GM18907 (cell line): Measurements from ENCODE around the gene TM9SF1.

Experiments used
- ATAC-seq: cut with Tn5 transposase; IDR thresholded peaks from one replicate; pipeline ENCODE4 v1.9.1; 2021; ENCODE audit warnings: mild to moderate bottlenecking, moderate library complexity; ENCODE audit not compliant: unreplicated experiment

The TM9SF1 gene, protein sequence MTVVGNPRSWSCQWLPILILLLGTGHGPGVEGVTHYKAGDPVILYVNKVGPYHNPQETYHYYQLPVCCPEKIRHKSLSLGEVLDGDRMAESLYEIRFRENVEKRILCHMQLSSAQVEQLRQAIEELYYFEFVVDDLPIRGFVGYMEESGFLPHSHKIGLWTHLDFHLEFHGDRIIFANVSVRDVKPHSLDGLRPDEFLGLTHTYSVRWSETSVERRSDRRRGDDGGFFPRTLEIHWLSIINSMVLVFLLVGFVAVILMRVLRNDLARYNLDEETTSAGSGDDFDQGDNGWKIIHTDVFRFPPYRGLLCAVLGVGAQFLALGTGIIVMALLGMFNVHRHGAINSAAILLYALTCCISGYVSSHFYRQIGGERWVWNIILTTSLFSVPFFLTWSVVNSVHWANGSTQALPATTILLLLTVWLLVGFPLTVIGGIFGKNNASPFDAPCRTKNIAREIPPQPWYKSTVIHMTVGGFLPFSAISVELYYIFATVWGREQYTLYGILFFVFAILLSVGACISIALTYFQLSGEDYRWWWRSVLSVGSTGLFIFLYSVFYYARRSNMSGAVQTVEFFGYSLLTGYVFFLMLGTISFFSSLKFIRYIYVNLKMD

DNA sequence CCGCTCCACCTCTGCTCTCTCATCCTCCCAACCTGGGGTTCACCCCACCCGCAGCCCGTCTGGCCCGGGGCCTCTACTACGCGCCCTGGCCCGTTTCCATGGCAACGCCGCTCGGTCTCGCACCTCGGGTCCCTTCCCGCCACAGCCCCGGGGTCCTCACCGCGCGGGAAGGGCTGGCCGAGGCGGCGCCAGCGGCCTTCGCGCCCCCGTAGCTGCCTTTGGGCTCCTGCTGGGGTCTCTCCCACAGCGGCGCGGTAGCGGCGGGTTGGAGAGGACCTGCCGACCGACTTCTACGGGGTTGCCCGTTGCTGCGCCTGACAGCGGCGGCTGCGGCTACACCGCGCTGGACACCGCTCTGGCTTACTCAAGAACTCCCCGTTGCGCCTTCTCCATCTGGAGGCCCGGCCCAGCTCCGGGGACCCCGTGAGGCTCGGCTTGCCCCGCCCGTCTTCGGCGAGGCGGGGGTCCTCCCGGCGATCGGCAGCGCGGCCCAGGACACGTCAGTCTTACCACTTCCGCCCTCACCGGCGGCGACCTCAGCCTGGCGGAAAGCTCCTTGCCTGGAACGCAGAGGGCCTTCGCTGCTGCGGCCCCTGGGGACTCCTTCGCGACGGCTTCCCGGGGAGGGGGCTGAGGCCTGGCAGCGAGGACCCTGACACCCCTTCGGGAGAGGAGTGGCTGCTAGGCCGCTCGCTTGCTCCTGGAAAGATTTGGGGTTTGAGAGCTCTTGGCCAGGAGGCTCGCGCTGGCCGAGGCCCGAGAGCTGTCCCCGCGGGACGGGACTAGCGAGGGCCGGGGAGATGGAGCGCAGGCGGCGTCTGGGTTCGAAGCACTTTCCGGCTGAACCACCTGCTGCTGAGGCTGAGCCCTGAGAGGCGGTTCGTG, at the start of gene TM9SF1:
Gene TM9SF1, minus strand, starts transcription at position 256 of the 885 bp plus-strand sequence. CDS start 422 bp downstream, outside the sequence.
- ATAC-seq: peak; percentile 85

DNA sequence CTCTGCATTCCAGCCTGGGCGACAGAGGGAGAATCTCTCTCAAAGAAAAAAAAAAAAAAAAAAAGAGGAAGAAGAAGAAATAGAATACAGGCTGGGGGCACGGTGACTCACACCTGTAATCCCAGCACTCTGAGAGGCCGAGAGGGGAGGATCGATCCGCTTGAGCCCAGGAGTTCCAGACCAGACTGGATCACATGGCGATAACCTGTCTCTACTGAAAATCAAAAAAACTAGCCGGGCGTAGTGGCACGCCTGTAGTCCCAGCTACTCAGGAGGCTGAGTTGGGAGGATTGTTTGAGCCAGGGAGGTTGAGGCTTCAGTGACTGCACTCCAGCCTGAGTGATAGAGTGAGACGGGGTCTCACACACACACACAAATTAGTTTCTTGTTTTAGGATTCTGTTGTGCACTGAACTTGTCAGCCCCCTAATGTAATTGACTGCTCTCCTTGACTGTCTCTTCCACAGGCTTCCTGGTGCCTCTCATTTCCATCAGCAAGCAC, 48.1 kb upstream of the TM9SF1 start:
- ATAC-seq: no peak

DNA sequence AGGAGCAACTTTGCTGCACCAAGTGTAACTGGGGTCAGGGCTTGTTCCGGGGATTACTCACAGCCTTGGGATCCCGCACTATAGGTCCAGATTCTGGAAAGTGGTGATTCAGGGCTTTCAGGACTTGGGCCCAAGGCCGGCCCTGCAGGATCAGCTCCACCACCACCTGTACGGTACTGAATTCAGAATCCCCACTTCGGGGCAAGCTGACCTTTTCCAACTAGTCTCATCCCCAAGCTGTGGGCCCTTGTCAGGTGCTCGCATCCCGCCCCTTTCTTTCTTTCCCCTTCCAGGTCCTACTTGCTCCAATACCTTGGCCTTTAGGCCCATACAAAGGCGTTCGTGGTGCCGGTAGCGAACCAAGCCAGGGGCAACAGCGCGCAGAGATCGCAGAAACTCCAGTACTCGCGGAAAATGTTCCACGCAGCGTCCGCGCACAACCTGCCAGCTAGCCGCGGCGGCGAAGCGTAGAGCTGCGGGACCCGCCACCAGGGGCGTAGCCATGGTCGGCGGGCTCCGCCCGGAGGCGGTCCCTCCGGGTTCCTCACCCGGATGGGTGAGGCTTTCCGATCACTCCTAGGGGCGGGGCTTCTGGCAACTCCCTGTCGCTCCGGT, 46.7 kb upstream of the TM9SF1 start:
- ATAC-seq: peak; percentile 83

DNA sequence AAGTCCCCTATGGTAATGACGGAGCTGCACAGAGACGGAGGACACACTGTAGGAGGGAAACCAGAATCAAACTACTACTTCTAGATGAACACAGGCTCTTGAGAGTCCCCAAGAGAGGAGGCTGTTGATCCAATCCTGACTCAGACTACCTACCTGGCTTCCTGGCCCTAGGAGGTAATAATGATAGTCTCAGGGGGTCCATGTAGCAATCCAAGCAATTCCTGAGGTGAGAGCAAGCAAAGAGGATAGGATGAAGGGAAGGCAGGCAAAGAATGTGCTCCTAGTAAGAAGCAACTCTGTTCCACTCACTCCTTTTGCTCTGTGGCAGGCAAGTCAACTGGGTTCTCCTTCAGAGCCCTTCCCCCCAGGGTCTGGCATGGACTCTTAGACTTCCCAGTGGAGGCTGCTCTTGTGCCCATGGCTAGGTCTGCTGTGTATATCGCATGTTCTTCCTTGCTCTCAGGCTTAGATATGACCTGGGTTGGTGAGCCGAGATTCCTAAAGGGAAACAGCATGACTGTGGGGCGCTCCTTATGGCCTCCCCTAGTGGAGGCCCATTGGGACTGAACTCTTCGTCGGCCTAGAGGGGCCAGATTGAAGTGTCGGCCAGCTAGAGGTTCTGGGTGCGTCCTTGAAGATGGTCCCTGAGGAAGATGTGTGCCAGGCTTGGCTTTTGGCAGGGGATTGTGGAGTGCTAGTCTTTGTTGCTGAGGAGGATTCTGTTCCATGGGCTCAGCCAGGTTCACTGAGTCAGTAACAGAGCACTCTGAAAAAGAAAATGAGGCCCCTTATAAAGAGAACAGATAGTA, 45.1 kb upstream of the TM9SF1 start:
- no peak for ATAC-seq

DNA sequence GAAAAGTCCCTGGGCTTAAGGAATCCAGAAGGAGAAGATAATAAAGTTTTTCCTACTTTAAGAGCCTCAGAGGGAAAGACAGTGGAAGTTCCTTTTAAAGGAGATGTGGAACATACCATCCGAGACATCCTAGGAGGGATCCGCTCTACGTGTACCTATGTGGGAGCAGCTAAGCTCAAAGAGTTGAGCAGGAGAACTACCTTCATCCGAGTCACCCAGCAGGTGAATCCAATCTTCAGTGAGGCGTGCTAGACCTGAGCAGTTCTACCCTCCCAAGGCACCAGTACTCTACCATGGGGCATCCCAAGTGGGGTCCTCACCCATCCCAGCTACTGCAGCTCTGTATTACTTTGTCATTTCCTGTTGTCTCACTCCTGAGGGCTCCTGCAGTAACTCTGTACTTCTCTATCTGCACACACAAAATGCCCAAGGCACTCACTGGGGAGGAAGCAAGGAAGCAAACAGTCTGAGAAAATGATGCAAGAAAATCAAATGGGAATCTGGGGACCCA, 43.3 kb upstream of the TM9SF1 start:
- ATAC-seq: no peak

DNA sequence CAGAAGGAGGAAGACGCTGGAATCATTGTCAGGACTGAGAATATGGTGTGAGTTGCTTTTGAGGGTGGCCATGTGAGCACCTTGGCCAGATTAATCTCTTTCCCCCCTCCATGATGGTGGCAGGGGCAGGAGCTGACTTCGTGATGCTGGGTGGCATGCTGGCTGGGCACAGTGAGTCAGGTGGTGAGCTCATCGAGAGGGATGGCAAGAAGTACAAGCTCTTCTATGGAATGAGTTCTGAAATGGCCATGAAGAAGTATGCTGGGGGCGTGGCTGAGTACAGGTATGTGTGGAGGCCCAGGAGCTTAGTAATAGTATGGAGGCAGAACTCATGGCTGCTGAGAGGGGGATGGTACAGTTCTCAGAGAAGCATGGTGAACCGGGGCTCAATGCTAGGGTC, 42.9 kb upstream of the TM9SF1 start:
- ATAC-seq: no peak

DNA sequence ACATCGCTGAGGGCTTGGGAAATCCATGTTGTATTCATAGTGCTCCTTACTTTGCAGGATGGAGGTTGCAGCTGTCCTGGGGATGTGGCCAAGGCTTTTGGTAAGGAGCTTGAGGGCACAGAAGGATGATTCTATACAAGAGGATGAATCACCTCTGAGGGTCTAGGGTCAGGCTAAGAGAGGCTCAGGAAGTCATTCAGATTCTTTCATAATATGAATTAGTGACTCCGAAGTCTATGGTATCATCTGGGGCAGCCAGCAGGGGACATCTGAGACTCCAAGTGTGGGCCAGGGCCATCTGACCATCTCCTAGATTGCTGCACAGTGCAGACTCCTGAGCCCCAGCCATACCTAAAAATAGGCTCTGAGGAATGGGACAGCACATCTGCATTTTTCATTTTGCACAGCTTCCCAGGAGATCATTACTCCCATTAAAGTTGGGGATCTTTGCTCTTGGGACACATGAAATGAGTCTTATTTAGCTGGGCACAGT, 42.3 kb upstream of the TM9SF1 start:
- ATAC-seq: no peak

DNA sequence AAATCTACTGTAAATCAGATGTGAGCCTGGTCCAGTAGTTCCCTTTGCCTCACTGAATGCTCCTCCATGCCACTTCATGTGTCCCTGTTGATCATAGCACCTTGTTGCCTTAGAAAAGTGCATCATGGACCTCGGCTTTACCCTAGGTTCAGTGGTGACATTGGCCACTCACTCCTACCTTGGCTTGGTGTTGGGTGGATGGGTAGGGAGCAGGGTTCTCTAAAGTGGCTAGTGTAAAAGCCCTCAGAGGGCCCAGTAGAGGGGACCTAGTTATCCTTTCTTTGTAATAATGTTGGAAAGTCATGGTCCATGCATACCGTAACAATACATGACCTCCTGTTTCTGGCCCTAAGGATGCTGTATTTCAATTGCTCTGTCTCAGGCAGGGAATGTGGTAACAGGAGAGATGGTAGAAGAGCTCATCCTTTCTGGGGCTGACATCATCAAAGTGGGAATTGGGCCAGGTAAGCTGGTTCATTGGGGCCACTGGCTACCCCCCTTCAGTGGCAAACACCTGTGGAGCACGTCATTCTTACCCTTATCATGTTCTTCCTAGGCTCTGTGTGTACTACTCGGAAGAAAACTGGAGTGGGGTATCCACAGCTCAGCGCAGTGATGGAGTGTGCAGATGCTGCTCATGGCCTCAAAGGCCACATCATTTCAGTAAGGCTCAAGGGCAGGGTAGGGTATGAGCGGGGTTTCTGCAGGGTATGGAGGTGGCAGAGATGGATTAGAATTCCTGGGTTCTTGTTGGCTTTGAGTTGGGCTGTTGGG, 41.6 kb upstream of the TM9SF1 start:
- no peak for ATAC-seq

DNA sequence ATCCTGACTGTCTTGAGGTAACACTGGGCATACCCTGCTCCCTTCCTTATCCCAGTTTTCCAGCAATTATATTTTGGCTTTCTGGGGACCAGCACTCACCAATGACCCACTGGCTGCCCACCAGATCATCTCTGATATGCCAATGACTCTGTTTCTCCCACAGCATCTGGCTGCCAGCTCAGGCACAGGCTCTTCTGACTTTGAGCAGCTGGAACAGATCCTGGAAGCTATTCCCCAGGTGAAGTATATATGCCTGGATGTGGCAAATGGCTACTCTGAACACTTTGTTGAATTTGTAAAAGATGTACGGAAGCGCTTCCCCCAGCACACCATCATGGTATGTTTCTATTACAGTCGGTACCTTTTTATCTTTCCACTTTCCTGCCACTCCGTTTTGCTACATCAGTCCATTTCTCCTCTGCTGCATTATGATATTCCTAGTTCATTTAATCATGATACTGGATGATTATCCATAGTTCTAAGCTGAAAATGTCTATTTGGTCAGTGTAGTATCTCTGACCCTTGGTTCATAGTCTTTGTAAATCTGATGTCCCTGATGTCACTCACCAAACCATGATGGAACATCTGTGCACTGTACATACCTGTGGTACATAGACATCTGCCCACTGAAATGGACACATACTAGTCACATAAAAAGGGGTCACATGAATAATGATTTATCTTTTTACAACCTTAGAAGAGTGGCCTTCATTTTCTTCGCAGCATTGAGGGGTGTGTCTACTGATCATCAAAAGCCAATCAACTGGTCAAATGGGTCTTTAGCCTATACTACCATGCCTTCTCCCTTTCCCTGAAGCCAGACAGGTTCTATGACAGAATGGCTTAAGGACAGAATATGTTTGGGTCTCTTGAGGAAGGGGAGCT, 40.8 kb upstream of the TM9SF1 start:
- no peak for ATAC-seq

DNA sequence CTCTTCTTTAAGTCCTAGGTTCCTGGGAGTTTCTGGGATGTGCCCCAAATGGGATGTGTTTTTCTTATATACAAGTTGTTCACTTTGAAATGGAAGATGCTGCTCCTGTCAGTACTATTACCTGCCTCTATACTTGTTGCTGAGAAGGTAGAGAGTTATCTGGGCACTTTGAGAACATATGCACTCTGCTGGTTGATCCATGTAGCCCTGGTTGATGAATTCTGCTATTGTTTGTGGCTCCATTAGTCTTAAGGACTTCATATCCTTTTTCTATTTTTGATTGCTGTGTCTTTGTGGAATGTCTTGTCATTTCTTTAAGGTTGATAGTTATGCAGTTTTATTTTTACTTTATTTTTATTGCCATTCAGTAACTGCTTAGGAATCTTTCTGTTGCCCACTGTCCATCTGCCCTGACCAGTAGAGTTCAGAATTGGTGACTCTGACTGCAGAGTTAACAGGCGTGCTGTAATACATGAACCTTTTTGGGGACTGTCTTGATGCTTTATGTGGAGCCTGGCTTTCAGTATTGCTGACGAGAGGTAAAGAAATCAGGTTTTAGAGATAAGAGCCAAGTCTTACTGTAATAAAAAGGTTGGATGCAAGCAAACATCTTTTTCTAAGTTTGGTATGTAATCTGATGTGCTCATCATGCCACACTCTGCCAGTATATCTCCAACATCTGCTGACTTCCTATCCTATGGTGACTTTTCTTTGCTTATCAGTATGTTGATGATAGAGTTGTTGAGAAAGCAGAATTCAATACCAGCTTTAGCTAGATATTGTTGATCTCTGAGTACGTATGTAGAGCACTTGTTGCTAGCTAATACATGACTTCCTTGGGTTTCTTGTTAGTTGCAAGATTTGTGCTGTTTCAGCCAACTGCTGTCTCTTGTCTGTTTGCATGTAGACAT, 39.1 kb upstream of the TM9SF1 start:
- ATAC-seq: no peak

DNA sequence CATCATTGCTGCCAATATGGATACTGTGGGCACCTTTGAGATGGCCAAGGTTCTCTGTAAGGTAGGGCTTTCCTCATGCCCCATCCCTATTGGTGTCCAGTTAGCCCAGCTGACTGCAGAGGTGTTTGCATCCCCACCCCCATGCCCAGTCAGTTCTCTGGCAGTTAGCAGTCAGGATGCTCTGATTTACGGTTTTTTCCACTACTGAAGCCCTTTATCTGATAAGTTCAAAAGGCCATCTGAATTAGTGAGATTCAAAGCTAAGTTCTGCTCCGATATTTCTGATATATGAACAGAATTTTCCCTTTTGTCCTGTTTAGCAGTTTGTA, 38.3 kb upstream of the TM9SF1 start:
- no peak for ATAC-seq

DNA sequence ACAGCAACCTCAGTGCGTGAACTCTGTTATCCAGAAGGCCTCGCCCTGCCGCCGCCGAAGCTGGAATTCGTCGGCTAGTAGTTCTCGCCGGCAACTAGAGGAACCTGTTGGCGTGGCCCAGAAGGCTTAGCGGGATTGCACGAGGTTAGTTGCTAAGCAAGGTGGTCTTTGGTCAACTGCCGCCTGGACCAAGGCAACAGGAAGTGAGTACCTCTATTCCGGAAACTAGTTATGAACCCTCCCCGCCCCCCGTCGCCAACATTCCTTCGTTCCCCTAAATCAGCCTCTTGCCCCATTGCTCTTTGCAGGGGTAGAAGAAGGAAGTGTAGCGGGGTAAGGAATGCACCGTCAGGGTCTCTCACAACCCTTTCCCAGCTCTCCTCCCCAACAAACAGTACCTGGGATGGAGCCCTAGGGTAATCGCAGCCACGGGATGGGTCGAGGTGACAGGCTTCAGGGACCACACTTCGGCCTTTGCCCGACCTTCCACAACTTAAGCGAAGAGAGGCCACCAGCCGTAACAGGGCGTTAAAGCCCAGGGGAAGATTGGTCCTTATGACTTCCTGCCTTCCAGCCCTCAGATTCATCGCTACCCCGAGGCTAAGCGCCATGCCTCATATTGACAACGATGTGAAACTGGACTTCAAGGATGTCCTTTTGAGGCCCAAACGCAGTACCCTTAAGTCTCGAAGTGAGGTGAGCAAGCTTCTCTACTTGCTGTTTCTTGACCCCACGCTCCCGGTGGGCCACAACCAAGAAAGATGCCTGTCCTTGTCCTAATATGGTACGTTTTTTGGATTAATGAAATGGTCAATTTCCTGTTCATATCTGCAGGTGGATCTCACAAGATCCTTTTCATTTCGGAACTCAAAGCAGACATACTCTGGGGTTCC, 37.6 kb upstream of the TM9SF1 start, which contains the start of gene GMPR2:
Gene GMPR2, plus strand, starts transcription at position 285 of the 893 bp plus-strand sequence. Its CDS starts 325 bp downstream, at position 610.
- ATAC-seq: peak; percentile 62

DNA sequence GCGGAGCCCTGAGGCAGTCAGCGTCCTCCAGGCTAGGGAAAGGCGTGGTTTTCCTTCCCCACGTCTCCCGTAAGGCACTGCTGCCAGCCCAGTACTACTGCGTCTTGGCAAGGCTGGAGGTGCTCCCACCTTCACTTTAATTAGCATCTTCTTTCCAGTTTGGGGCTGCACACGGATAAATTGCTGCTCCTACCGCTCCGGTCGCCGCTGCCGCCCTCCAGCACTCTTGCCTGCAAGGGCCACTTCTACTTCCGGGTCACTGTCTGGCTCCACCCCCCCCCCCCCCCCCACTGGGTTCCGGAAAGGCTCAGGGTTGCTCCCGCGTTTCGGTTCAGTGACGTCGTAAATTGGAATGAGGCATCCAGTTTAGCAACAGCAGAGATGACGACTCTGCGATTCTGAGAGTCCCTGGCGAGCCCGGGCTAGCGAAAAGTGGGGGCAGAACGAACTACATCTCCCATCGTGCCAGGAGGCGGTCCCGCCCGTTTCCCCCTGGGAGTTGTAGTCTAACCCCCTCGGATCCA, 36.9 kb upstream of the TM9SF1 start, which contains the start of gene NEDD8:
Gene NEDD8, minus strand, starts transcription at position 247 of the 524 bp plus-strand sequence. Its CDS starts 100 bp downstream, at position 147.
- peak; percentile 77 for ATAC-seq

DNA sequence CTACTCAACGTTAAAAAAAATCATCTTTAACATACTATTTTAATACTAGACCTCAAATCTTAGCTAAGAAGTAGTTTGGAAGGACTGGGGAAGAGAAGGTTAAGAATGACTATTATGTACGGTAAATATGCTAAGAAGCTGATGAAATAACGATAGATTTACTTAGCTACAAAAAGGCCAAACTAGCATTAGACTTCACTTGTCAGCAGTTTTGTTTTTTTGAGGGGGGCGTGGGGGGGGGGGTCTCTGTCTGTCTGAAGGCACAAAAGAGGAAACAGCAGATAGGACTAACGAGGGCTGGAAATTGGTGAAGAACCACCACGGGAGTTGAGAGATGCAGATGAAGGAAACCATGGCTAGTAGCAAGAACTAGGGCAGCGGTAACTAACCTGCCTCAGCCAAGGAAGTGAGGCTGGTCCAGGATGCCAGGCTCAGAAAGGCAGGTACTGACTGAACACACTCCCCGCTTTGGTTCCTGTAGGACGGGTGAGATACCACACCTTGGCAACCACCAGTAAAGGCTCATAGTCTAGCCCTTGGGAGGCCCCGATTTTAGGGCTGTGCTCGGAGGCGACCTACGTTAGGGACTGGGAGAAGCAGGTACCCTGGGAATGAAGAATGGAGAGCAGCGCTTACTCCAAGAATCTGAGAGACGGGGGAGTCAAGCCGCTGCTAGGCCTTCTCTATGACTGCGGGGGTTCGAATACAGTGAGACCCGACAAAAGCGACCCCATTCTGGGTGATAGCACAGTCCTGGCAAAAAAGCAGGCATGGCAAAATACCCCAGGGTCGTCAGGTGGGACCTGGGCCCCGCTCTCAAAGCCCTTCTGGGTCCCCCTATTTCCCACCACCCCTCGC, 36.3 kb upstream of the TM9SF1 start:
- ATAC-seq: peak; percentile 21
